Non-pigmented ciliary epithelial cell (primary cell): Measurements from ENCODE around the gene HSPB7.
"Not testable (repeated sequence)": the region's sequence is repeated elsewhere in the genome, so short reads cannot be mapped to it uniquely, and the experiment has no call there.

Experiments
- DNase-seq: peaks from one replicate; pipeline ENCODE4 v3.0.0-alpha.2; 2010; ENCODE audit warnings: low read depth

HSPB7 gene

DNA sequence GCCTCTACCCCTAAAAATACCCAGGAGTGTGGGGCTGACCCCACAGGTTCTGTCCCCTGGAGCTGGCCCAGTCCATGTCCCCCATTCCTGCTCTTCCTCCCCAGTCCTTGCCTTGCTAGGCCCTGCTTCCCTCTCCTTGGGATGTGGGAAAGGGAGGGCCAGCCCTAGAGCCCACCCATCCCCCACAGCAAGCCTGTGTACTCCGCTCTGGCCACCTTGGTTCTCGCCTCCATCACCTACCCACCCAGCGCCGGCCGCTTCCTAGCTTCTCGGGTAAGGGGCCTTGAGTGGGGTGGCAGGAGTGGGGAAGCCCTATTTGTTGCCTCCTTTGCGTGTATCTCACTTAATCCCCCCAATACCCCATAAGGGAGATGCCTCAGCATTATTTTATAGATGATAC lies 32.5 kb upstream of the HSPB7 start:
- DNase-seq = no peak

DNA sequence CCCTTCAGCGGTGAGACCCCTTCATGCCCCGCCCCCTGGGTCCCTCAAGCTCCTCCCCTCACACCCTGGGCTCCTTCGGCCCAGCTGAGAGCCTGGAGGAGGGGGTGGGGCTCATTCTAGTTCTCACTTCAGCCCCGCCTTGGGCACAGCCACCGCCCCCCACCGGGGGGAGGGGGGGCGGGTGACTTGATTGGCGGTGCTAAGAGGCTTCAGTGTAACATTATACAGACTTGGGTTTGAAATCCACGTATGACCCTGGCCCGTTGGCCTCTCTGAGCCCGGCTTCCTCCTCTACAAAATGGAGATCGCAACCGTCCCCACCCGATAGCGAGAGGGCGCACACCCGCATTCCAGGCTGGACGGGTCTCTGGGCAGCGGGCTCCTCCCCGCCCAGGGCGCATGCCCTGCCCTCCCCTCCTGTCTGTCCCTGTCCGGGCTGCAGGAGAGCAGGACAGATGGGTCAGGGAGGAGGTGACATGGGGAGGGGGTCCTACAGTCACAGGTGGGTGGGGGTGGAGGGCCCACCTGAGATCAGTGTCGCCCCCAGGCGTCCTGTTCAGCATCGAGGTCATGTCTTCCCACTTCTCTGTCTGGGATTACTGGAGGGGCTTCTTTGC lies 30.8 kb upstream of the HSPB7 start:
- DNase-seq = no peak

DNA sequence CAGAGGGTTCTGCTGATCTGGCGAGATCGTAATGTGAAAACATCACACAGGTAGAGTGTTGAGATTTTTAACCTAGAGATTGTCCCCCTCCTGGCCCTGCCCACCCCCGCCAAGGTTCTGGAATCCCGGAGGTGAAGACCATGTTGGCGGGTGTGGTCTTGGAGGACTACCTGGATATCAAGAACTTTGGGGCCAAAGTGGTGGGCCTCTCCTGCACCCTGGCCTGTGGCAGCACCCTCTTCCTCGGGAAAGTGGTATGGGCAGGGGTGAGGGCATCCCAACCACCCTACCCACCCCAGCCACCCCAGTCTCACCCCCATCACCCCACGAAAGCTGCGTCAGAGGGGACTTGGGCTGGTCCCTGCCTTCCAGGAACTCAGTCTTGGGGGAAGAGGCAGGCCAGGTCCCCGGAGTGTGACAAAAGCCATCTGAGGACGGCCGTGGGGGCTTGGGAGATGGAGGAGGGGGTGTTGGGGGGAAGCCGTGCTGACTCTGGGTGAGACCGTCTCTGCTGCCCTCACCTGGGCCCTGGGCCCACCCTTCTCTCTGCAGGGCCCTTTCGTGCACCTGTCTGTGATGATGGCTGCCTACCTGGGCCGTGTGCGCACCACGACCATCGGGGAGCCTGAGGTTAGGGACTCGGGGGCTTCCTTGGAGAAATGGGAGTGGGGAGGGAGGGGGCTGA lies 30.1 kb upstream of the HSPB7 start:
- no peak for DNase-seq

DNA sequence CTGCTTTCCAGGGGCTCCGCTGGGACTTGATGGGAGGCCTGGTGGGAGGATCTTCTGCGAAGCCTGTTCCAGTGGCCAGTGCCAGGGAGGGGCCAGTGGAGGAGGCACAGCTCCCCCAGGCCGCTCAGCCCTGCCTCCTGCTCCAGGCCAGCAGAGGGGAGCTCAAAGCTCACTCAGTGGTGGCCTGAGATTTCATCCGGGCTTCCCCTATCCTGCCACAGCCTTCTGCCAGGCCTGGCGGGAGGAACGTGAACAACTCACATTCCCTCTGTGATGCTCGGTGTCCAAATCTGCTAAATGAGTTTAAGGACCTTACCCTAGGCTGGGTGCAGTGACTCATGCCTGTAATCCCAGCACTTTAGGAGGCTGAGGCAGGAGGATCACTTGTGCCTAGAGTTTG lies 29.0 kb upstream of the HSPB7 start:
- no peak for DNase-seq

DNA sequence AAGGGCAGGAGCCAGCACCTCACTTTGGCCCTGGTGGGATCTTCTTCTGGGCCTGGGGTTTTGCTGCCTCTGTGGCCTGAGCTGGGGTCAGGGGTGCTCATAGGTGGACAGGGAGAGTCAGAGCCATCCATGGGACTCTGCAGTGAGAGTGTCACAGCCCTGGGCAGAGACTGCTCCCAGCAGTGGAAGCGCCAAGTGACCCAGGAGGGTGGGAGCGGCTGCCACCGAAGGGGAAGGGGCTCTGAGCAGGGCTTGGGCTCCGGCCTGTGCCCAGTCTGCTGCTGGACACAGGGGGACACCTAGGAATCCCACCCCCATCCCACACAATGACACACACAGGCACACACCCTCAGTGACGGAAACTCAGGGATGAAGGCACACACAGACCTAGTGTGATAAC lies 26.1 kb upstream of the HSPB7 start:
- no peak for DNase-seq

DNA sequence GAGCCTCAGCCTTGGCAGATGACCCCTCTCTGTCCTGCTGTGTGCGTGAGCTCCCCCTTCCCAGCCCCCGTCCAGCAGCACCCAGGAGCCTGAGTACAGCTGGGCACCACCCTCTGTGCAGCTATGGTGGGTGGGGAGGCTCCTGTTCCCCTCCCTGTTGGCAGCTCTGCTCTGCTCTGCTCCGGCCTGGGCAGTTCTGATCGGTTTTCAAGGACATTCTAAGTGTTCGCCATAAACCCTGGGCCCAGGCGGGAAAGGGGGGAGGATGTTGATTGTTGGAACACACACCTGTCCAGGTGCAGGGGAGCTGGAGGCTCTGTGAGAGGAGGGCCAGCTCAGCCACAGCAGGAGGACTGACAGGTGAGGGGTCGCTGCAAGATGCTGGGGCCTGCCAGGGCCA lies 25.7 kb upstream of the HSPB7 start, which contains the start of gene CLCNKB:
TSS of gene CLCNKB (plus strand) at position 262 of the 400 bp plus-strand sequence. CDS start 711 bp downstream, outside the sequence.
- DNase-seq = no peak

DNA sequence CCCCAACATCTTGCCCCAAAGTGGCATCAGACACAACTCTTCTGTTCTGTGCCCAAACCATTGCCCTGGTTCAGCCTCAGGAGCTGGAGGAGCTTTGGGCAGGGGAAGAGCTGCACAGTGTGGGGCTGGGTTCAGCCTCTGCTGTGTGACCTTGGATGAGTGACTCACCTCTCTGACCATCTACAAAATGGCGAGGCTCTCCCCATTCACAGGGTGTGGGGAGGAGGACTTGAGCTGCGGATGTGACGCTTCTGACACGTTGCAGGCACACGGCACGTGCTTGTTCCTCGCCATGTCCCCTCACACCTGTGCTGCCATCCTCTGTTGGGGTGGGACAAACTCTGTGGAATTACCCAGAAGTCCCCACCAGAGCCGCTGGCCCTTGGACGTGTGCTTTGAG lies 24.8 kb upstream of the HSPB7 start:
- not testable (repeated sequence) for DNase-seq

DNA sequence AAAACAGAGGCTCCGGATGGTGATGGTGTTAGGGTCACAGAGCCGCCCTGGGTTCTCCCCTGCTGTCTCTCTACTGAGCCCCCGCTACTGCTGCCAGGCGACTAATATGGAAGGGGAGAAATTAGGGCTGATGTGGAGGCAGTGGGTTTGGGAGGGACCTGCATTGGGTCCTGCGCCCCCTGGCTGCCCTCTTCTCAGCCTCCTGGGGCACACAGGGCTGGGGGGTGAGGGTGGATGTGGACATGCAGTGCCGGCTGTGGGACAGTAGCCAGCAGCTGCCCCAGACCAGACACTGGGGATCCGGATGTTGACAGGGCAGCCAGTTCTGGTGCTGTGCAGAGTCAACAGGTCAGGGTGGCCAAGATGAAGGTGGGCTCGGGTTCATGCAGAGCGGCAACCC lies 24.3 kb upstream of the HSPB7 start:
- no peak for DNase-seq

DNA sequence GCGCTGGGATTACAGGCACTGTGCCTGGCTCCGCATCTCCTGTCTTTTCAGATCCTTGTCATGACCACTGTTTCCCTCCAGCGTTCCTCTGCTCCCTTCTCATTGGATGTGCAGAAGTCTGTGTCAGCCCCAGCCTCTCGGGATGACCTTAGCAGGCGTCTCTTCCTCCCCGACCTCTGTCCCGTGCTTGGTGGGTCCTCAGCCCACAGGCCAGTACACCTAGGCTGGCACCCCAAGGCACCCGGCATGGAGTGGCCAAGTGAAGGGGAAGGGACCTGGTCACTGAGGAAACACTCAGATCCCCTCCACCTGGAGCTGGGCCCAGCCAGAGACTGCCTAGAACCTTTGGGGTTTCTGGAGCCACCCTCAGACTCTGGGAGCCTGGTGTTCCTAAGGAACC lies 23.4 kb upstream of the HSPB7 start:
- DNase-seq = no peak

DNA sequence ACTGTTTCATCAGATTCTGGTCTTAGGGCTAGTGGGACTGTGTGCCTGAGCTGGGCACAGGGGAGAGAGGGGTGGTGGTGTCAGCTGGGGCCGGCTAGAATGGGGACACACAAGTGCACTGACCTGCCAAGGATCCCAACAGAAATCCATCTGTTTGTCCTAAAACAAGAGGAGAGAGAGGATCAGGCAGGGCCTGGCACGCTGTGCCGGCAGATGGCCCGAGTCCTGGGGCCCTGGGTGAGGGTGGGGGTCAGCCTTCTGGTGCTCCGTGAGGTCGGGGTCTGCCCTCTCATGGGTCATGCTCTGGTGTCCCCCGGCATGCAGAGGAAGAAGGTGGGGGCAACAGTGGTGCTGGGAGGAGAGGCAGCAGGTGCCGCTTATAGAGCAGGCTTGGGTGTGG lies 22.0 kb upstream of the HSPB7 start:
- not testable (repeated sequence) for DNase-seq

DNA sequence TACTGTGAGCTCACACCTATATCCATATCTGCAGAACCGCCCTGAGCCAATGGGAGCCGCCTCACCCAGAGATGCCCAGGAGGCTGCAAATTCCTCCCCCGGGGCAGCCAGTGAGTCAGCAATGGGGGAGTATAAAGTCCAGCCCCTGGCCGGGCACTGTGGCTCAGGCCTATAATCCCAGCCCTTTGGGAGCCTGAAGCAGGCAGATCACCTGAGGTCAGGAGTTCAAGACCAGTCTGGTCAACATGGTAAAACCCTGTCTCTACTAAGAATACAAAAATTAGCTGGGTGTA lies 20.7 kb upstream of the HSPB7 start:
- no peak for DNase-seq

DNA sequence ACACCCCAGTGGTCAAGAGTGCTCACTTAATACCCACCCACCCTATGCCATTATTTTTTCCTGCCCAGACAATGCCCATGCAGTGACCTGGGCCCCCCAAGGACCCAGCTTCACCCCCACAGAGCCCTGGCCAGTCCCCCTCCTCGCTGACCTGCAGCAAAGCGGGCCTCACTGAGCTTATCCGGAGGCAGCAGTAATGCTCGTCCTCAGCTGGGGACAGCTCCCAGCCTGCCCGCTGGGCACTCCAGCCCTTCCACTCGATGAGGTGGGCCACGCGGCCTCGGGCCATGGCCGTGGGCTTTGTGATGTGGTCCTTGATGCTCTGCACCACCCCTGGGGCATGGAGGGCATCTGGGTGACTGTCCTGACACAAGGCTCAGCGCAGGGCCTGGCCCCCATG lies 18.6 kb upstream of the HSPB7 start:
- DNase-seq = not testable (repeated sequence)

DNA sequence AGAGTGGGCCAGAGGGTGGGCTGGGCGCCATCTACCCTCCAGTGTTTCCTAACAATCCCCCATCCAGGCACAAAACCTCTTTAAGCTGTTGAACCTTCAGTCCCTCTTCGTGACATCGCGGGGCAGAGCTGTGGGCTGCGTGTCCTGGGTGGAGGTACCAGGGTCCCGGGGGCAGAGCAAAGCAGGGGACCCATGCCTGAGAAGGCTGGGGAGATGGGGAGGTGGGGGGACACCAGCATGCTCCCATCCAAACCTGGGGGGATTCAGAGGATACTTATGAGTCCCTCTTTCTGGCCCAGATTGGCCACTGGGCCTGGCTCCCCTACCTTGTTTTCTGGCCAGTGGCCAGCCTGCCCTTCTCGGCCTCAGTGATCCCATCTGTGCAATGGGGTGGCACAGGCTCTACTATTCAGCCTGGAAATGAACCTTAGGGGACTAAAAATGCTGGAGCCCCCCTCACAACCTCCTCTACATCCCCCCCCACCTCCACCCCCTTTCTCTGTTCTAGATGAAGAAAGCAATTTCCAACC lies 15.3 kb upstream of the HSPB7 start:
- not testable (repeated sequence) for DNase-seq

DNA sequence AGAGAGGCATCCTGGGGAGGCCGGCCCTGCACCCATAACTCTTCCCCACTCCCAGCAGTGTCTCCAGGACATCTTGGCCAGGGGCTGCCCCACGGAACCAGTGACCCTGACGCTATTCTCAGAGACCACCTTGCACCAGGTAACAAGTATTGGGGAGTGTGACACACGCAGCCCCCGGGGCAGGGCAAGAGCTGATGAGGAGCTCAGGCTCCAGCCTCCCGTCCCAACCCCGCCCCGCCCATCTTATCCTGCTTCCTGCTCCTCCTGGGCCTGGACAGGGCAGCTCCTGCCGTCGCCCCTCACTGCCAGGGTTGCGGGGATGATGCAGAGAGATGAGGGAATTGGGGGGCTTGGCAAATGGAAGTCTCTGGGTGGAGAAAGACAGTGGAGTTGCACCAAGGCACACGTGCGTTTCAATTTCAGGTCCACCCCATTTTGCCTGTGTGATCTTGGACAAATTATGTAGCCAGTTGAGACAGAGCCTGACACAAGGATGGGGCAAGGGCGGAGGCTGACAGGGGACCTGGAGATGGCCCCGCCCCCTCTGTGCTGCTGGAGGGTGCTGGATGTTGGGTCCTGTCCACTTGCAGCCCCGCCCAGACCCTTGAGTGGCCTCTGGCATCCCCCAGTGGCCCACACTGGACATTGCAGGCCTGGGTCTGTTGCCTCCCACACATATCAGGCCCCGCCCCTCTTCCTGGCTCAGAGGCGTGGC lies 14.7 kb upstream of the HSPB7 start:
- DNase-seq = no peak

DNA sequence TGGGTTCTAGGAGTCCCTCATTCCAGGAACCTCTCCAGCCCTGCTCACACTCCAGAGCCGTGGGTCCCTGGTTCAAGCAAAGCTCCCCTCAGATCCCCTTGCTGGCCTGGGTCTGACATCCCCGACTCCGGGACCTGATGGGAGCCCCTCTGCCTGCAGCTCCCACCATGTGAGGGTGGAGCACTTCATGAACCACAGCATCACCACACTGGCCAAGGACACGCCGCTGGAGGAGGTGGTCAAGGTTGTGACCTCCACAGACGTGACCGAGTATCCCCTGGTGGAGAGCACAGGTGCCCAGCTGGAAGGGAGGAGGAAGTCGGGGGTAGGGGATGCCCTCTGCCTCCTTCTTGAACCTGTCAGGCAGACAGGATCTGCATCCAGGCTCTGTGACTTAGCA lies 13.7 kb upstream of the HSPB7 start:
- DNase-seq = no peak

DNA sequence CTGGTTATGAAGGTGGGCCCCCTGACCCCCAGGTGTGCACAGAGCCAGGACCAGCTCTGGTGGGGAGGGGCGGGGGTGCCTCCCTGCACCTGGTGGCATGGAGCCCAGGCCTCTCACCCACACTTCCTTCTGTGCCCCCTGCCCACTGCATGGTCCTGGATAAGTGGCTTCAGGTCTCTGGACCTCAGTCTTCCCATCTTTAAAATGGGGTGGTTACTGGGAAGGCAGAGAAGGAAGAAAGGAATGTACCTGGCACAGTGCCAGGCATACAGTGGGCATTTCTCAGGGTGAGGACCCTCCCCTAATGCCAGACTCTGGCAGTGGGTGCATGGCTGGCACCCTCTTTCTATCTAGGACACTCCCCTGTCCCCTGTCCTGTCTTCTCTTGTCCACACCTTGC lies 11.4 kb upstream of the HSPB7 start:
- DNase-seq = no peak

DNA sequence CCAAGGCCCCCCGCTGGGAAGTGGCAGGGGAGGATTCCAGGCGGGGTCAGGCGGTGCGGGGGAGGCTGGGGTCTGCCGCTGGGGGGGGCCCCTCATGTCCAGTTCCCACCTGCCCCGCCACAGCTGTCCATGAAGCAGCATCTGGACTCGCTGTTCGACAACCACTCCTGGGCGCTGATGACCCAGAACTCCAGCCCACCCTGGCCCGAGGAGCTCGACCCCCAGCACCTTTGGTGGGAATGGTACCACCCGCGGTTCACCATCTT lies 11.1 kb upstream of the HSPB7 start:
- not testable (repeated sequence) for DNase-seq

DNA sequence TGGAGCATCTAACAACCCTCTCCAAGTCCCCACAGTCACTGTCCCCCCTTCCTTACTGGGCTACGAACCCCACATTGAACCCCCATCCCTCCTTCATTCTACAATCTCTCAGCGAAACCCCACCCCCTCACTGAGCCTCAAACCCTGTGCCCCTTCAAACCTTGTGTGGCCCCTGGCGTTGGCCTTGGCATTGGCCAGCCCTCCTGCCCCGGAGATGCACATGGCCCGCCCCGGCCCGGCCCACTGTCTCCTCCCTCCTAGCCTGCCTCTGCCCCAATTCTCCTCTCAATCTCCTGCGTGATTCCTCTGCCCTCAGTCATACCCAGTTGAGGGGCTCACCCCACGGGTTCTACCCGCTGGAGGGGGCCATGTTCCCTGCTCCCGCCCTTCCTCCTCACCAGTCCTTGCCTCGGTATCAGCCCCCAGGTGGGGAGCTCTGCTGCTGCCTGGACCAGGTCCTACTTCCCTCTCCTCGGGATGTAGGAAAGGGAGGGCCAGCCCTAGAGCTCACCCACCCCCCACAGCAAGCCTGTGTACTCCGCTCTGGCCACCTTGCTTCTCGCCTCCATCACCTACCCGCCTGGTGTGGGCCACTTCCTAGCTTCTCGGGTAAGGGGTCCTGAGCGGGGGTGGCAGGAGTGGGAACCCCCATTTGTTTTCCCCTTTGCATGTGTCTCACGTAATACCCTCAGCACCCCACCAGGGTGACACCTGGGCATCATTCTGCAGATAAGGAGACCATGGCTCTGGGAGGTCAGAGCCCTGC lies 10.6 kb upstream of the HSPB7 start:
- no peak for DNase-seq

DNA sequence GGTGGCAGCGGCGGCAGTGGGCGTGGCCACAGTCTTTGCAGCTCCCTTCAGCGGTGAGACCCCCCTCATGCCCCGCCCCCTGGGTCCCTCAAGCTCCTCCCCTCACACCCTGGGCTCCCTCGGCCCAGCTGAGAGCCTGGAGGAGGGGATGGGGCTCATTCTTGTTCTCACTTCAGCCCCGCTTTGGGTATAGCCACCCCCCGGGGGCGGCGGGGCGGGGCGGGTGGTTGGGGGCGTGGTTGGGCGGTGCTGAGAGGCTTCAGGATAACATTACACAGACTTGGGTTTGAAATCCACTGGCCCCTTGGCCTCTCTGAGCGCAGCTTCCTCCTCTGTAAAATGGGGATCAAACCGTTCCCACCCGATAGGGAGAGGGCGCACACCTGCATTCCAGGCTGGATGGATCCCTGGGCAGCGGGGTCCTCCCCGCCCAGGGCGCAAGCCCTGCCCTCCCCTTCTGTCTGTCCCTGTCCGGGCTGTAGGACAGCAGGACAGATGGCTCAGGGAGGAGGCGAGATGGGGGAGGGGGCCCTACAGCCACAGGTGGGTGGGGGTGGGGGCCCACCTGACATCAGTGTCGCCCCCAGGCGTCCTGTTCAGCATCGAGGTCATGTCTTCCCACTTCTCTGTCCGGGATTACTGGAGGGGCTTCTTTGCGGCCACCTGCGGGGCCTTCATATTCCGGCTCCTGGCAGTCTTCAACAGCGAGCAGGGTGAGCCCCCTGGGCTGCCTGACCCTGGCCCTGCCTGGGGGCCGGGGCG lies 9.1 kb upstream of the HSPB7 start:
- no peak for DNase-seq

DNA sequence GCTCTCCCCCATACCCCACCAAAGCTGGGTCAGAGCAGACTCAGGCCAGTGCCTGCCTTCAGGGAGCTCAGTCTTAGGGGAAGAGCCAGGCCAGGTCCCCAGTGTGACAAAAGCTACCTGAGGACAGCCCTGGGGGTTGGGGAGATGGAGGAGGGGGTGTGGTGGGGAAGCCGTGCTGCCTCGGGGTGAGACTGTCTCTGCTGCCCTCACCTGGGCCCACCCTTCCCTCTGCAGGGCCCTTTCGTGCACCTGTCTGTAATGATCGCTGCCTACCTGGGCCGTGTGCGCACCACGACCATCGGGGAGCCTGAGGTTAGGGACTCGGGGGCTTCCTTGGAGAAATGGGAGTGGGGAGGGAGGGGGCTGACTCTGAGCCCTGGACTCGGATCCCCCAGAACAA lies 8.5 kb upstream of the HSPB7 start:
- not testable (repeated sequence) for DNase-seq

DNA sequence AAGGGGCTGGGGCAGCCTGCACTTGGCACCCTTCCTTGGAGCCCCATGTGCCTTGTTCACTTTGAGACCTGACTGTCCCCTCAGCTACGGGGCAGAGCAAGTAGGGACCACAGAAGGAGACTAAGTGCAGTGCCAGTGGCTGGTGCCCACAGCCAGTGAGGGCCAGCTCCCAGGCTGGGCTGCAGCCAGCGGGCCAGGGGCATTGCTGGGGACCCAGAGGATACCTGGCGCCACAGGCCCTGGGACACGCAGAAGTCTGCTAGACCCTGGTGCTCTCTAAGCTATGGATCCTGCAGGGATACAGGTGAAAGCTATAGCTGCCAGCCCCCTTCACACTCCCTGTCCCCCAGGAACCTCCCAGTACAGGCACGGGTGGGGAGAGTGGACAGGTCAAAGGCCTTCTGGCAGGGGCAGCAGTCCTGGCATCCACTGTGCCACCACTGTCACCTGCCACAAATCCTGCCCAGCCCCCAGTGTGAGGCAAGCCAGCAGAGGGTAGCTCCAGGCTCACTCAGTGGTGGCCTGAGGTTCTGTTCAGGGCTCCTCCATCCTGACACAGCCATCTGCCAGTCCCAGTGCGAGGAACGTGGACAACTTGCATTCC lies 5.3 kb upstream of the HSPB7 start:
- no peak for DNase-seq

DNA sequence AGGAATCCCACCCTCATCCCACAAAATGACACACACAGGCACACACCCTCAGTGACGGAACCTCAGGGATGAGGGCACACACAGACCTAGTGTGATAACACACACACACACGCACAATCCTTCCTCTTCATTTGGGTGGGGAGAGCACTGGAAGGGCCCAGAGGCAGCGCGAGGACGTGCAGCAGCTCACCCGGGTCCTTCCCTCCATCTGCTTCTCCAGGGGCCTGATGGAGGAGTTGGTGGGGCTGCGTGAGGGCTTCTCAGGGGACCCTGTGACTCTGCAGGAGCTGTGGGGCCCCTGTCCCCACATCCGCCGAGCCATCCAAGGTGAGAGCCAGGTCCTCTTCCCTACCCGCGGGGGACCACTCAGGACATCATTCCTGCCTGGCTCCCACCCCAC lies 4.5 kb upstream of the HSPB7 start:
- no peak for DNase-seq
